ENCODE results near the gene MRPL54.

The MRPL54 gene

GRCh38 chr19:3770136-3770999 is 7.9 kb downstream of the MRPL54 start:
- DNase-seq, result no peak
- no peak for ATAC-seq

GRCh38 chr19:3771000-3771905 is 8.8 kb downstream of the MRPL54 start:
- ATAC-seq, result no peak

GRCh38 chr19:3771906-3772455 is 9.5 kb downstream of the MRPL54 start, which contains the start of gene RAX2:
Gene RAX2, minus strand, starts transcription at chr19:3772228. Its CDS starts 486 bp downstream, at chr19:3771742.
- no peak for ATAC-seq
- DNase-seq, result no peak

More at GRCh38 chr19:3771000-3771905, 8.8 kb downstream of the MRPL54 start:
- DNase-seq, result no peak

DNA sequence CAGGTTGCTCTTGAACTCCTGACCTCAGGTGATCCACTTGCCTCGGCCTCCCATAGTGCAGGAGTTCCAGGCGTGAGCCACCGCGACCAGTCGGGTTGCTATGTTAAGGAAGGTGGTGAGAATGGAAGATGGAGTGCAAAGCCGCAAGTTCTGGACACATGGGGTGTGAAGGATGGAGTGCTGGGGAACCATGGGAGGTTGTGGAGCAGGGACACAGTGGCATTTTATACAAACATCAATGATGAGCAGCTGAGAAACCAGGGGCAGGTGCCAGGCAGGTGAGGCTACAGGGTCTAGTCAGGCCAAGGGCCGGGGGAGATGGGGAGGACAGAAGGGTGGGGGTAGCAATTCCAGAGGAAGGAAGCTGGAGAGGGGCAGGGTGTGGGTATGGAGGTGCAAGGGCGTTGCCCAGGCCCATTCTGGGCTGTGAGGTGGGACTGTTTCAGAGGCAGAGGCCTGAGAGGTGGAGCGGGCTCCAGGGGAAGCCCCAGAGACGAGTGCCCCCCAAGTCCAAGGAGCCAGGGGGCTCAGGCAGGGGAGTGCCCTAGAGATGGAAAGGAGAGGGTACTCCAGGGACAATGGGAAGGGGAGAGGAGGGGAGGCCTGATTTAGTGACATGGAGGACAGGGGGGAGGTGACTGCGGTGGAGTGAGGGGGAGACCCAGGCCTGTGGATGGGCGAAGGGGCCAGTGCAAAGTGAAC is 11.5 kb downstream of the MRPL54 start:
- DNase-seq (no peak), ATAC-seq (no peak)

DNA sequence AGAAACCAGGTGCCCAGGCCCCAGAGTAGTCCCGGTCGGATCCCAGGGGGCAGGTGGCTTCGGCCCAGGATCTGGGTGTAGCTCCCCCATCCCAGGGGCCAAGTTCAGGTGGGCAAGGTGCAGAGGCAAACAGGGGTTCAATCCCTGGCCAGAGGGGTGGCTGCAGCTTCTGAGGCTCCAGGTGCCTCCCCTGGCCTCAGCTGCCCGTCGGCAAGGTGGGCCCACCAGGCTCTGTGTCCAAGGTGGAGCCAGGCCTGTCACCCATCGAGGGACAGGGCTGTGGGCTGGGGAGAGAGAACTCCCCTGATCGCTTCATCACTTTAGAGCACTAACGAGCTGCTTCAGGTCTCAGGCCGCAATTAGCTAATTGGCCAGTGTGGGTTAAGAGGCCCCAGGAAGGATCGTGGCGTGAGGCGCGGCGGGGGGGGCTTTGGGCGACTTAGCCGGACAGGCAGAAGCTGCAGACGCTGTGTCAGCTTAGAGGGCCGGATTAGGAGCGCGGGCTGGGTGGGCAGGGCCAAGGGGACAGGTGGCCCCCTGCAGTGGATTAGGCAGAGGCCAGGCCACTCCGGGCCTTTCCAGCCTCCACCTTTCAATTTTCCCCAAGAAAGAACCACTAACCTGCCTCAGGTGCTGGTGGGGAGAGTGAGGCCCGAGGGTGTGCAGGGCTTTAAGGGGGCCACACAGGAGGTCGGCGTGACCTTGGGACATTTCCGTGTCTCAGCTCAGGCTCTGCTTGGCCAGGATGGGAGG is 12.3 kb downstream of the MRPL54 start:
- no peak for ATAC-seq
- no peak for DNase-seq

DNA sequence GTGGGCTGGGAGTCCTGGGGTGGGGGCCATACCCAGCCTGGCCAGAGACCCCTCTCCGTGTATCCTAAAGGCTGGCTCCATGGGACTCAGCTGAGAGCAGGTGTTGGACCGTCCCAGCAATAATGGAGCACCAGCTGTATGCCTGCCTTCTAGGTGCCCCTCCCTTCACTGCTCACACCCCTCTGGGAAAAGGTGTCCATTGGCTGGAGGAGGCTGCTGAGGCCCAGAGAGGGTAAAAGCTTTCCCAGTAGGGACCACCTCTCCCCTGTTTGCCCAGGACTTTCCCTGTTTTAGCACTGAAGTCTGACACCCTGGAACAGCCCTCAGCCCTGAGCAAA is 12.9 kb downstream of the MRPL54 start:
- ATAC-seq (no peak), DNase-seq (no peak)

DNA sequence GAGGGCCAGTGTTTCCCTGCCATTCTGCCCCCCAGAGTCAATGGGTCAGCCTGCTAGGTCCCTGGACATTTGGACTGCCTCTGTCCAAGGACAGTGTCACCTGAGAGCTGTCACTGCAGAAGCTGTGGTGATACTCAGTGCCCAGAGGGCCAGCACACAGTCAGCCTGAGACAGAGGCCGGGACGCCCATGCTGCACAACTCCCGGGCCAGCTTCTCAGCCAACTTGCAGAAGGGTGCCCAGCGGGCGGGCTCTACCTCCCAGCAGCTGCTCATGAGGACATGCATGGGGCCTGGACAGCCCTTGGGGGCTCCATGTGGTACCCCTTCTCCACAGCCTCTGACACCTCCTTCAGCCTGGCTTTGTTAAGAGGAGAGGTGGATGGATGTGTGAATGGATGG is 13.3 kb downstream of the MRPL54 start:
- ATAC-seq (no peak), DNase-seq (no peak)

DNA sequence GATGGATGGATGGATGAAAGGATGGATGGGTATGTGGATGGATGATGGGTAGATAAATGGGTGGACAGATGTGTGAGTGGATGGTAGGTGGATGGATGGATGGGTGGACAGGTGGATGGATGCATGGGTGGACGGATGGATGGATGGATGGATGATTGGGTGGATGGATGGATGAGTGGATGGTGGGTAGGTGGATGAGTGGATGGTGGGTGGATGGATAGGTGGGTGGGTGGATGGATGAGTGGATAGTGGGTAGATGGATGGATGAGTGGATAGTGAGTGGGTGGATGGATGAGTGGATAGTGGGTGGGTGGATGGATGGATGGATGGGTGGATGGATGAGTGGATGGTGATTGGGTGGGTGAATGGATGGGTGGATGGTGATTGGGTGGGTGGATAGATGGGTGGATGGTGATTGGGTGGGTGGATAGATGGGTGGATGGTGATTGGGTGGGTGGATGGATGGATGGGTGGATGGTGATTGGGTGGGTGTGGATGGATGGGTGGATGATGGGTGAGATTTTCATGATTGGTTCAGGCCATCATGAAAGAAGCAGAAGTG is 14.1 kb downstream of the MRPL54 start:
- ATAC-seq, result no peak
- no peak for DNase-seq

DNA sequence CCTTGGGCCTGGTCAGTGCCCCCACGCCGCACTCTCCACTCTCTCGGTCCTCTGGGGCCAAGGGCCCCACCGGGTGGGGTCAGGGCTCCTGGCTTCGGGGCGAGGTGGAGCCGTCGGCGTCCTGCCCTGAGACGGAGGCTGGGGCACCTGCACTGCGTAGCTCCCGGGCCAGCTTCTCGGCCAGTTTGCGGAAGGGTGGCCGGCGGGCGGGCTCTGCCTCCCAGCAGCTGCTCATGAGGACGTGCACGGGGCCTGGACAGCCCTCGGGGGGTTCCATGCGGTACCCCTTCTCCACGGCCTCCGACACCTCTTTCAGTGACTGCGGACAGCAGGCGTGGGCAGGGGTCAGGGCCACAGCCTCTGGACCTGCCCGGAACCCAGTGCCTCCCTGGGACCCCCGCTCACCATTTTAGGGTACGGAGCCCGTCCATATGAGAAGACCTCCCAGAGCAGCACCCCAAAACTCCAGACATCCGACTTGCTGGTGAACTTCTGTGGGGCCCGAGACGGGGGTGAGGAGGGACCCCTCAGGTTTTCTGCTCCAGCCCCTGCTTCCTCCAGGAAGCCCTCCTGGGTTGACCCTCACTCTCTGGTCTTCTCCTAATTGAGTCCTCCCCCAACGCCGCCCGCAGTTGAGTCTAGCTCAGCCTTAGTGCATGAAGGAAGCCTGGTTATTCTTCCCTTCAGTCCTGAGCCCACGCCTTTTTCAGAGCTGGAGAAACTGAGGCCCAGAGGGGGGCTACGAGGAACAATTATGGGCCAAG is 15.8 kb downstream of the MRPL54 start:
- DNase-seq (no peak), ATAC-seq (no peak)

GRCh38 chr19:3778899-3779723 is 16.6 kb downstream of the MRPL54 start:
- DNase-seq, result no peak
- no peak for ATAC-seq

DNA sequence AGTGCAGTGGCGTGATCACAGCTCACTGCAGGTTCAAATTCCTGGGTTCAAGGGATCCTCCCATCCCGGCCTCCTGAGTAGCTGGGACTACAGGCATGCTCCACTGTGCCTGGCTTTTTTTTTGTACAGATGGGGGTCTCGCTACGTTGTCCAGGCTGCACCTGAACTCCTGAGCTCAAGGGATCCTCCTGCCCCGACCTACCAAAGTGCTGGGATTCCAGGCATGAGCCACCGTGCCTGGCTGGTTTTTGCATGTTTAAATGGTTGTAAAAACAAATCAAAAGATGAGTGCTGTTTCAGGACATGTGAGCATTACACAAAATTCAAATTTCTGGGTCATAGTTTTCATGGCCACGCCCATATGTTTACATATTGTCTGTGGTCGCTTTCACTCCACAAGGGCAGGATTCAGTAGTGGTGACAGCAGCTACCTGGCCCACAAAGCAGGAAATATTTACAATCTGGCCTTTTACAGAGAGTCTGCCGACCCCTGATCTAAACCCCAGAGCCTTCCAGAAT is 18.4 kb downstream of the MRPL54 start:
- ATAC-seq, result no peak

GRCh38 chr19:3781603-3782002 is 19.1 kb downstream of the MRPL54 start:
- no peak for ATAC-seq

More for the DNA sequence above, 18.4 kb downstream of the MRPL54 start:
- no peak for DNase-seq

DNA sequence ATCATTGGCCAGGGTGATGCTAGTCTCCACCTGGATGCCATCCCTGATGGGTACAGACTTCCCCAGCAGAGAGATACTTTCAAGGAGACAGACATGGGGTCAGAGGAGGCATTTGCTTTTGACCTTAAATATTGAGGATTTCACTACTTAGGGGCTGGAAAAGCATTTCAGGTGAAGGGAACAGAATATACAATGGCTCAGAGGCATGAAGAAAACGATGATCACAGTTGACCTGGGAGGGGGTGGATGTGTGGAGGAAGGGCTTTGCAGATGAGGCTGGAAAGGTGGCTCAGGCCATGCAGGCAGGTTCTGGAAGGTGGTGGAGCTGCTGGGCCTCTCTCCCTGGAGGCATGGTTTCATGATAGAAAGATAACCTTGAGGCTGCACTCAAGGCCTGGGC is 19.8 kb downstream of the MRPL54 start:
- ATAC-seq (no peak), DNase-seq (no peak)

More at GRCh38 chr19:3781603-3782002, 19.1 kb downstream of the MRPL54 start:
- DNase-seq, result no peak

GRCh38 chr19:3782903-3783302 is 20.4 kb downstream of the MRPL54 start:
- ATAC-seq (no peak), DNase-seq (no peak)

DNA sequence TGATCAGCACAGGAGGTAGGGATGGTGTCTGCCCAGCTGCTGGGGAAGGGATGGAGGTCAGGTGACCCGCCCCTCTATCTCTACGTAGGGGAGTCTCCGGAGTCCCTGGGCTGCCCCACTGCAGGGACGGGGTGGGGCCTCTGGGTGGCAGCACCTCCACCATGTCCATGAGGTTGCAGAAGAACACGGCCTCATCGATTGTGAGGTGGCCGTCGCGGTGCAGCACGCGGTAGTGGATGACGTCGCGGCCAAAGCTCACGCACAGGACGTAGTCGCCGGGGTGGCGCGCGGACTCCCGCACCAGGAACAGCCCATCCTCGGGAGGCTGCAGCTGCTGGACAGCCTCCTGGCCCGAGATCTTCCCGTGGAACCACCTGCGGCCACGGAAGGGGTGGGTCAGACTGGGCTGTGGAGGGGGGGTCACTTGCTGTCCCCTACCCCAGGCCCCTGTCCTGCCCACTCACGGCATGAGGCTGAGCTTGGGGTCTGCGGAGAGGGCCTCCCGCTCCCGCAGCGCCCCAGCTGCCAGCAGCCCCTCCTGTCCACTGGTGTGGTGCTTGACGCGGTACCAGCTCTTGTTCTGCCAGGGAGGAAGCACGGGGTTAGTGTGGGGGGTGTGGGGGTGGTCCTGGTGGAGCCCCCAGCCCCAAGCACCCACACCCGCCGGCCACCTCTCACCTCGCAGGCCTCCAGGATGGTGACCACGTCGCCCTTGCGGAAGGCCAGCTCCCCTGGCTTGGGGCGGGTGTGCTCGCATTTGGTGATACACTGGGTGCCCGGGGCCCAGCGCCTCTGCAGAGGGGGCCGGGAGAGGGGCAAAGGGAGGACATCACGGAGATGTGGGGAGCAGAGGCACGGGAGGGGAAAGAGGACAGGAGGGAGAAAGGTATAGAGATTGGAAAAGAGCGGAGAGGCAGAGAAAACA is 21.4 kb downstream of the MRPL54 start:
- ATAC-seq (peak; percentile 38), DNase-seq (peak; percentile 65)

- ATAC-seq (no peak), DNase-seq (no peak)
These were observed 22.3 kb downstream of the MRPL54 start for GRCh38 chr19:3784607-3785450.

DNA sequence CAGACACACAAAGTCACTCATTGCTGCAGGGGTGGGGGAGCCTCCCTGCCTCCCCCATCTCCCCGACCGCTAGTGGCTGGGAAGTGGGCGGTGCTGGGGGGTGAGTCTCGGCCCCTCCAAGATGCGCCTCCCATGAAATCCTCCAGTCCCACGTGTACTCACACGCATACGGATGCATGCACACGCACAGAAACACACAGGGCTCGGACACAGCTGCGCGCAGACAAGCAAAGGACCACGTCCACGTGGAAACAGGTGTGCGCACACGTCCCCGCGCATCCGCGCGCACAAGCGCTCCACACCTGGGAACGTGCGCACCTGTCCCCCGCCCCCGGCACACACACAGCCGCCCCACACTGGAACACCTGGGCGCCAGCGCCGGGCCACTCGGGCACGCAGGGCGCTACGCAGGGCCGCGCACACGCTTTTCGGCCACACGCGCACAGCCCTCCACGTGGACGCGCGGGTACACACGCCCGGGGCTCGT is 23.0 kb downstream of the MRPL54 start:
- ATAC-seq, result peak; percentile 33

More for the DNA sequence above, 23.0 kb downstream of the MRPL54 start:
- peak; percentile 40 for DNase-seq

Data from stimulated activated naive CD8-positive, alpha-beta T cell treated with anti-CD3 and anti-CD28 coated beads, Interleukin-15, Interleukin-2, amounts not matched to agents 100 U/mL and 50 U/mL, for 24 hours (primary cell).